HepG2 (cell line): ENCODE data around the gene TOM1L1. TPM values are rescaled to one million over a fixed set of nuclear protein-coding genes. Genes with fewer than 3 reads are reported as not detected.
A peak's percentile ranks its signal among the peaks of the same experiment; 100 is the strongest.

ENCODE experiments used
- CENPBD1 ChIP-seq: sonication (generic); formaldehyde crosslinking; IDR thresholded peaks from 2 replicates; pipeline ENCODE4 v1.8.0; 2022; ENCODE audit warnings: missing genetic modification reagents, low read depth, mild to moderate bottlenecking, borderline replicate concordance
- CHD4 ChIP-seq: fragments of 200-600 bp; sonication (generic); IDR thresholded peaks from 2 replicates; pipeline ENCODE4 v1.7.0; 2017; ENCODE audit warnings: mild to moderate bottlenecking, low read length, borderline replicate concordance
- ELF3 ChIP-seq: IDR thresholded peaks from 2 replicates; pipeline ENCODE4 v1.6.1; 2016; ENCODE audit warnings: missing genetic modification reagents, missing compliant biosample characterization
- HDAC2 ChIP-seq: sonication (generic); formaldehyde crosslinking; IDR thresholded peaks from 2 replicates; pipeline ENCODE4 v1.4.0; 2020; ENCODE audit warnings: missing genetic modification reagents
- KDM6A ChIP-seq: IDR thresholded peaks from 2 replicates; pipeline ENCODE4 v1.6.1; 2016; ENCODE audit warnings: low read depth
- ONECUT2 ChIP-seq: sonication (generic); formaldehyde crosslinking; IDR thresholded peaks from 2 replicates; pipeline ENCODE4 v1.4.0; 2020; ENCODE audit warnings: missing genetic modification reagents
- POLR2A ChIP-seq, 2 experiments: IDR thresholded peaks; 2 replicates each; pipeline ENCODE4 v1.6.1; 2011; ENCODE audit warnings: low read depth in 2 of 2, low read length in 2 of 2, mild to moderate bottlenecking in 1 of 2, moderate library complexity in 1 of 2; ENCODE audit not compliant: insufficient read depth in 1 of 2
- SIN3A ChIP-seq: IDR thresholded peaks from 2 replicates; pipeline ENCODE4 v1.6.1; 2011; ENCODE audit warnings: low read depth, mild to moderate bottlenecking, control low read depth, low read length, borderline replicate concordance
- TAF15 ChIP-seq: fragments of 200-400 bp; formaldehyde crosslinking; IDR thresholded peaks from one replicate; pipeline ENCODE4 v1.6.1; 2018; ENCODE audit warnings: mild to moderate bottlenecking, low read depth, low read length; ENCODE audit not compliant: poor library complexity, severe bottlenecking
- TEF ChIP-seq: sonication (generic); formaldehyde crosslinking; IDR thresholded peaks from 2 replicates; pipeline ENCODE4 v1.5.0; 2020; ENCODE audit warnings: missing genetic modification reagents
- ZBTB25 ChIP-seq: IDR thresholded peaks from 2 replicates; pipeline ENCODE4 v1.6.1; 2018; ENCODE audit warnings: missing genetic modification reagents
- ZFY ChIP-seq: sonication (generic); formaldehyde crosslinking; IDR thresholded peaks from 2 replicates; pipeline ENCODE4 v1.4.0; 2020; ENCODE audit warnings: missing genetic modification reagents
- ZKSCAN8 ChIP-seq: IDR thresholded peaks from 2 replicates; pipeline ENCODE4 v1.6.1; 2016; ENCODE audit warnings: borderline replicate concordance, missing genetic modification reagents, missing compliant biosample characterization
- ZNF484 ChIP-seq: sonication (generic); formaldehyde crosslinking; IDR thresholded peaks from 2 replicates; pipeline ENCODE4 v1.5.1; 2020; ENCODE audit warnings: mild to moderate bottlenecking, low read depth, missing genetic modification reagents, borderline replicate concordance
- ZNF850 ChIP-seq: sonication (generic); formaldehyde crosslinking; conservative IDR thresholded peaks from 2 replicates; pipeline ENCODE4 v1.9.0; 2021; ENCODE audit warnings: mild to moderate bottlenecking, missing genetic modification reagents
- polyA plus RNA-seq, 8 experiments: library from polyadenylated mRNA; depleted of rRNA in 3 of 8; stranded (reverse) in 7 of 8; unstranded in 1 of 8; fragments of >200 nt; fragmentation: Illumina TruSeq in 4 of 8; extraction: Trizol in 4 of 8; gene quantifications; 2 replicates each; pipeline versions ENCODE4 v1.2.1 to v1.2.3, GENCODE V29; 2011 to 2016; ENCODE audit warnings: low read depth in 4 of 8, missing spikeins in 1 of 8, mixed read lengths in 1 of 8; ENCODE audit not compliant: insufficient read depth in 1 of 8
- total RNA-seq, 5 experiments: library from RNA; depleted of rRNA; stranded (reverse); fragments of >200 nt; fragmentation: Illumina TruSeq; extraction: Trizol; gene quantifications; 2 replicates each; pipeline ENCODE4 v1.2.3, GENCODE V29; 2016; ENCODE audit warnings: low read depth in 1 of 5
- TF ChIP-seq, protein P1 (sequence below): IDR thresholded peaks from 2 replicates; pipeline ENCODE4 v1.6.1; 2016; ENCODE audit warnings: low read depth, missing genetic modification reagents, missing compliant biosample characterization
- TF ChIP-seq, protein P2 (sequence below): sonication (generic); formaldehyde crosslinking; IDR thresholded peaks from 2 replicates; pipeline ENCODE4 v1.4.0; 2020; ENCODE audit warnings: mild to moderate bottlenecking, missing genetic modification reagents, borderline replicate concordance

The TOM1L1 gene
- total and polyA plus RNA-seq, 2 of the 13 experiments (the other 11 are each of a cell fraction or from before 2014, with no cell fraction given) = 45.3 to 51.3 TPM

DNA sequence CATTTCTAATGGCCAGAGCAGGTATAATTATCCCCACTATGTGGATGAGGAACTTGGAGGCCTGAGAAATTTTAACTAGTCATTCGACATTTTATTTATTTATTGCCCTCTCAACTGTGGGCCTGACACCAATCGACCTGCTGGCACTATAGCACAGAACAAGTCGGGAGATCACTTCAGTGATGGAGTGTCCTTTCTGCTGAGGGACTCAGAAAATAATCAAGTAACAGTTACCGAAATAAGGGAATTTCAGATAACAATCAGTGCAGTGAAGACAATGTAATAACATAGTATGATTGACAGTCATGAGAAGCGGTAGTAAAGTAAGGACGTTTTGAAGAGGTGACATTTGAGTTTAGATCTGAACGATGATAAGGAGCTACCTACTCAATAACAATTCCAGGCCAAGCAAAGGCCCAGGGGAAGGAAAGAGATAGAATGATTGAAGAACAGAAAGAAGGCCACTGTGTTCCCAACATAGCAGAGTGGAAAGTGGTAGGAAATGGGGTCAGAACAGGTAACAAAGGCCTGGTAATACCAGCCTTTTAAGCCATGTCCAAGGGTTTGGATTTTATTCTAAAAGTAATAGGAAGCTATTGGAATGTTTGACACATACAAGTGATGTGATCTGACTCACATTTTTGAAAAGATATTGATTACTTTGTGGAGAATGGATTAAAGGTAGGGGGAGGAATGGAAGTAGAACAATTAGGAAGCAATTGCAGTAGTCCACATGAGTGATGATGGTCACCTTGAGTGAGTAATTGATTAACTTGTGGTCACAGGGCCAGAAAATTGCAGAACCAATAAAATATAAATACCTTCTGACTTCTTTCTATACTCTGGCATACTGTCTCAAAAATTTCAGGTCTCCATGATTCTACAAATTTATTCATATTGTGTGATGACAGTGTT lies 69.3 kb downstream of the TOM1L1 start (continued):
- 0 out of 2 replicates have a peak, but pooled peaks have one; percentile 27 for TF ChIP-seq KDM6A (CRISPR knock-in tag)
- TF ChIP-seq ONECUT2 (CRISPR knock-in tag) = peak; percentile 61
- no peak for TF ChIP-seq ELF3 (CRISPR knock-in tag)
- TF ChIP-seq ZKSCAN8 (CRISPR knock-in tag) = peak; percentile 34; the same call in 1 of the 2 replicates
- peak; percentile 31 for TF ChIP-seq HDAC2 (CRISPR knock-in tag)
- TF ChIP-seq, protein P1, sequence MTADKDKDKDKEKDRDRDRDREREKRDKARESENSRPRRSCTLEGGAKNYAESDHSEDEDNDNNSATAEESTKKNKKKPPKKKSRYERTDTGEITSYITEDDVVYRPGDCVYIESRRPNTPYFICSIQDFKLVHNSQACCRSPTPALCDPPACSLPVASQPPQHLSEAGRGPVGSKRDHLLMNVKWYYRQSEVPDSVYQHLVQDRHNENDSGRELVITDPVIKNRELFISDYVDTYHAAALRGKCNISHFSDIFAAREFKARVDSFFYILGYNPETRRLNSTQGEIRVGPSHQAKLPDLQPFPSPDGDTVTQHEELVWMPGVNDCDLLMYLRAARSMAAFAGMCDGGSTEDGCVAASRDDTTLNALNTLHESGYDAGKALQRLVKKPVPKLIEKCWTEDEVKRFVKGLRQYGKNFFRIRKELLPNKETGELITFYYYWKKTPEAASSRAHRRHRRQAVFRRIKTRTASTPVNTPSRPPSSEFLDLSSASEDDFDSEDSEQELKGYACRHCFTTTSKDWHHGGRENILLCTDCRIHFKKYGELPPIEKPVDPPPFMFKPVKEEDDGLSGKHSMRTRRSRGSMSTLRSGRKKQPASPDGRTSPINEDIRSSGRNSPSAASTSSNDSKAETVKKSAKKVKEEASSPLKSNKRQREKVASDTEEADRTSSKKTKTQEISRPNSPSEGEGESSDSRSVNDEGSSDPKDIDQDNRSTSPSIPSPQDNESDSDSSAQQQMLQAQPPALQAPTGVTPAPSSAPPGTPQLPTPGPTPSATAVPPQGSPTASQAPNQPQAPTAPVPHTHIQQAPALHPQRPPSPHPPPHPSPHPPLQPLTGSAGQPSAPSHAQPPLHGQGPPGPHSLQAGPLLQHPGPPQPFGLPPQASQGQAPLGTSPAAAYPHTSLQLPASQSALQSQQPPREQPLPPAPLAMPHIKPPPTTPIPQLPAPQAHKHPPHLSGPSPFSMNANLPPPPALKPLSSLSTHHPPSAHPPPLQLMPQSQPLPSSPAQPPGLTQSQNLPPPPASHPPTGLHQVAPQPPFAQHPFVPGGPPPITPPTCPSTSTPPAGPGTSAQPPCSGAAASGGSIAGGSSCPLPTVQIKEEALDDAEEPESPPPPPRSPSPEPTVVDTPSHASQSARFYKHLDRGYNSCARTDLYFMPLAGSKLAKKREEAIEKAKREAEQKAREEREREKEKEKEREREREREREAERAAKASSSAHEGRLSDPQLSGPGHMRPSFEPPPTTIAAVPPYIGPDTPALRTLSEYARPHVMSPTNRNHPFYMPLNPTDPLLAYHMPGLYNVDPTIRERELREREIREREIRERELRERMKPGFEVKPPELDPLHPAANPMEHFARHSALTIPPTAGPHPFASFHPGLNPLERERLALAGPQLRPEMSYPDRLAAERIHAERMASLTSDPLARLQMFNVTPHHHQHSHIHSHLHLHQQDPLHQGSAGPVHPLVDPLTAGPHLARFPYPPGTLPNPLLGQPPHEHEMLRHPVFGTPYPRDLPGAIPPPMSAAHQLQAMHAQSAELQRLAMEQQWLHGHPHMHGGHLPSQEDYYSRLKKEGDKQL (CRISPR knock-in tag) = no peak
- TF ChIP-seq, protein P2, sequence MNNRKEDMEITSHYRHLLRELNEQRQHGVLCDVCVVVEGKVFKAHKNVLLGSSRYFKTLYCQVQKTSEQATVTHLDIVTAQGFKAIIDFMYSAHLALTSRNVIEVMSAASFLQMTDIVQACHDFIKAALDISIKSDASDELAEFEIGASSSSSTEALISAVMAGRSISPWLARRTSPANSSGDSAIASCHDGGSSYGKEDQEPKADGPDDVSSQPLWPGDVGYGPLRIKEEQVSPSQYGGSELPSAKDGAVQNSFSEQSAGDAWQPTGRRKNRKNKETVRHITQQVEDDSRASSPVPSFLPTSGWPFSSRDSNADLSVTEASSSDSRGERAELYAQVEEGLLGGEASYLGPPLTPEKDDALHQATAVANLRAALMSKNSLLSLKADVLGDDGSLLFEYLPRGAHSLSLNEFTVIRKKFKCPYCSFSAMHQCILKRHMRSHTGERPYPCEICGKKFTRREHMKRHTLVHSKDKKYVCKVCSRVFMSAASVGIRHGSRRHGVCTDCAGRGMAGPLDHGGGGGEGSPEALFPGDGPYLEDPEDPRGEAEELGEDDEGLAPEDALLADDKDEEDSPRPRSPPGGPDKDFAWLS (CRISPR knock-in tag) = no peak
- no peak for TF ChIP-seq CENPBD1 (CRISPR knock-in tag)
- no peak for TF ChIP-seq ZNF484 (CRISPR knock-in tag)
- no peak for TF ChIP-seq ZNF850 (CRISPR knock-in tag)
- TF ChIP-seq ZFY (CRISPR knock-in tag) = peak; percentile 60
- TF ChIP-seq TEF (CRISPR knock-in tag) = peak; percentile 38; the same call in 1 of the 2 replicates
- no peak for TF ChIP-seq TAF15
- 0 out of 2 replicates have a peak, but pooled peaks have one; percentile 50 for TF ChIP-seq CHD4
- TF ChIP-seq SIN3A = peak; percentile 25; the same call in 1 of the 2 replicates
- peak; percentile 44; the same call in 1 of the 2 replicates for TF ChIP-seq ZBTB25 (CRISPR knock-in tag)
- TF ChIP-seq POLR2A (IDR thresholded peaks at IDR 0.05; ENCODE audit: insufficient read depth in 1 of 2, low read depth in 2 of 2, low read length in 2 of 2) = 0 out of 4 replicates have a peak, but pooled peaks of 1 of the 2 experiments have one; percentile 19
